K562 (cell line): ENCODE measurements around the gene HIPK1.

Source experiments
- CHD4 ChIP-seq: fragments of 200-600 bp; sonication (generic); IDR thresholded peaks from 3 replicates; pipeline ENCODE4 v1.6.1; 2012; ENCODE audit warnings: low read depth, mild to moderate bottlenecking, mixed read lengths, low read length, inconsistent platforms; ENCODE audit not compliant: insufficient read depth, insufficient replicate concordance, poor library complexity, severe bottlenecking
- FOXA1 ChIP-seq: fragments of 450-650 bp; IDR thresholded peaks from 2 replicates; pipeline ENCODE4 v1.6.1; 2016; ENCODE audit warnings: mild to moderate bottlenecking, borderline replicate concordance
- FOXJ3 ChIP-seq: sonication (generic); formaldehyde crosslinking; IDR thresholded peaks from 2 replicates; pipeline ENCODE4 v1.4.0; 2020; ENCODE audit warnings: mild to moderate bottlenecking, missing genetic modification reagents
- GABPA ChIP-seq: fragments of 200-800 bp; sonication (Bioruptor generic); conservative IDR thresholded peaks from 2 replicates; pipeline ENCODE4 v1.6.1; 2016; ENCODE audit warnings: low read depth, missing genetic modification characterization, missing compliant biosample characterization
- HNRNPUL1 ChIP-seq: fragments of 200-400 bp; formaldehyde crosslinking; IDR thresholded peaks from 2 replicates; pipeline ENCODE4 v1.6.1; 2017; ENCODE audit warnings: low read length
- ZNF584 ChIP-seq: fragments of 200-800 bp; sonication (Bioruptor generic); IDR thresholded peaks from 2 replicates; pipeline ENCODE4 v1.6.1; 2016; ENCODE audit warnings: low read depth, mild to moderate bottlenecking, missing genetic modification characterization, missing compliant biosample characterization
- ZSCAN29 ChIP-seq: fragments of 450-650 bp; IDR thresholded peaks from 2 replicates; pipeline ENCODE4 v1.6.1; 2017

DNA sequence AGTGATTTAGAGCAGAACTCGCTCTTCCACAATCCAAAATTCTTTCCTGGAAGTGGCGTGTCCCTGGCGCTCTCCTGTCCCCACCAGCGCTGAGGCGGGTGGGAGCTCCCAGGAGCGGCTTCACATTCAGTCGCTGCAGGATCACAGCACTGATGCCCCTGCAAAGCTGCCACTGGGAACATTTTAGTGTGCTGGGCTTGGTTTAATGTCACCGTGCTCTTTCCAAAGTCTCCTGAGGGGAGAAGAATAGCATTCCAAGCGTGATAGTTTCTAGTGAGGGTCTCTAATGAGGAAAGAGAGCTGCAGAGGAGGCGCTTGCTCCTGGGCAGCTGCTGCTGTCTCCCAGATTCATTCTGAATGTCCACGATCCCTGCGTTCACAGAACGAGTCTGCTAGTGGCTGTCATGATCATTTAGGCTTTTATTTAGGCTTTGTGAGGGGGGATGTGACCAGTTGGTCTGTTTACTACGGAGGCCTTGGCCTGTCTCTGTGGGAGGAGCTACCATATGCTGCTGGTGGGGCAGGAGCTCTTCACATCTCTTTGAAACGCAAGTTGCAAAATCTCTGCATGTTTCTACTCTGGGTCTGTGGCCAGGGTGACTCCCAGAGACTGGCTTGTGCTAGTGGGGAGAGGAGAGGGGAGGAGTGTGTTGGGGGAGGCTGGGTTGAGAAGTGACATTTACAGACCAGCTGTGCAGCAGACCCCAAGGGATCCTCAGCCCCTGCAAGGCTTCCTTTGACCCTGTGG is 73.5 kb downstream of the HIPK1 start:
- TF ChIP-seq GABPA (tag) = no peak
- TF ChIP-seq ZSCAN29 = no peak
- TF ChIP-seq FOXA1 = no peak
- TF ChIP-seq FOXJ3 (CRISPR knock-in tag) = no peak
- no peak for TF ChIP-seq ZNF584 (CRISPR knock-in tag)
- no peak for TF ChIP-seq CHD4
- TF ChIP-seq HNRNPUL1 = no peak
